ENCODE data around the gene TMC8. TPM values are rescaled to one million over a fixed set of nuclear protein-coding genes. Genes with fewer than 3 reads are reported as not detected.
"Not testable (repeated sequence)": the region's sequence is repeated elsewhere in the genome, so short reads cannot be mapped to it uniquely, and the experiment has no call there.

TMC8 gene, protein sequence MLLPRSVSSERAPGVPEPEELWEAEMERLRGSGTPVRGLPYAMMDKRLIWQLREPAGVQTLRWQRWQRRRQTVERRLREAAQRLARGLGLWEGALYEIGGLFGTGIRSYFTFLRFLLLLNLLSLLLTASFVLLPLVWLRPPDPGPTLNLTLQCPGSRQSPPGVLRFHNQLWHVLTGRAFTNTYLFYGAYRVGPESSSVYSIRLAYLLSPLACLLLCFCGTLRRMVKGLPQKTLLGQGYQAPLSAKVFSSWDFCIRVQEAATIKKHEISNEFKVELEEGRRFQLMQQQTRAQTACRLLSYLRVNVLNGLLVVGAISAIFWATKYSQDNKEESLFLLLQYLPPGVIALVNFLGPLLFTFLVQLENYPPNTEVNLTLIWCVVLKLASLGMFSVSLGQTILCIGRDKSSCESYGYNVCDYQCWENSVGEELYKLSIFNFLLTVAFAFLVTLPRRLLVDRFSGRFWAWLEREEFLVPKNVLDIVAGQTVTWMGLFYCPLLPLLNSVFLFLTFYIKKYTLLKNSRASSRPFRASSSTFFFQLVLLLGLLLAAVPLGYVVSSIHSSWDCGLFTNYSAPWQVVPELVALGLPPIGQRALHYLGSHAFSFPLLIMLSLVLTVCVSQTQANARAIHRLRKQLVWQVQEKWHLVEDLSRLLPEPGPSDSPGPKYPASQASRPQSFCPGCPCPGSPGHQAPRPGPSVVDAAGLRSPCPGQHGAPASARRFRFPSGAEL
- 1 to 10 TPM in 3 of 4 donors, under 1 TPM in 1; 0.90 to 2.6 (median 1.8) TPM for polyA plus RNA-seq (ENCODE audit: insufficient read length in 4 of 4)

DNA sequence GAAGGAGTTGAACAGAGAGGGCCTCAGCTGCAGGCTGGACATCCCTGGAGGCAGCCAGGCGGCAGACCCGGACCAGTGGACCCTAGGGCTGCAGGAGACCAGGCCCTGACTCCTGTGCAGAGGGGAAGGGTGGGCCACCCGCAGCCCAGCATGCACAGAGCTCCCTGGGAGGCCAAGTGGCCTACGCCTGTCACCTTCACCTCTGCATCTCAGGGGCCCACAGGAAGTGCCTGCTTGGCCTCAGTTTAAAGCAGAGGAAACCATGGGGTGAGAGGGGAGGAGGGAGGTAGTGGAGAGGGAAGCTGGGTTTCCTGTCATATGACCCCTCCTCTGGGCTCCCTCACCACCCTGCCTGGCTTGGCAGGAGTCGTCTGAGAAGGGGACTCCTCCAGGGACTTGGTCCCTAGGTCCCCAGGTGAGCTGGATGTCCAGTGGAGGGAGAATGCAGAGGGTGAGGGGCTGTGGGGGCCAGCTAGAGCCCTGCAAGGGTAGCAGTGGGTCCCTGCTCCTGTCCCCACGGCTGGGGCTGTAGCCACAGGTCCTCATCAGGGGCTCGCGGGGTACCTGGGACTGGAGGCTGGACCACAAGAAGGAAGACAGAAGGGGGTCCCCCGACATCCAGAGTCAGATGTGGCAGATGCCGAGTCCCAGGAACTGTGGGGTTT is at the start of gene TMC8:
TMC8 (plus strand) TSS at position 335 of the 665 bp plus-strand sequence. CDS start 818 bp downstream, outside the sequence.
- DNase-seq (ENCODE audit: low read depth in 4 of 4, low spot score in 3 of 4) = no peak

DNA sequence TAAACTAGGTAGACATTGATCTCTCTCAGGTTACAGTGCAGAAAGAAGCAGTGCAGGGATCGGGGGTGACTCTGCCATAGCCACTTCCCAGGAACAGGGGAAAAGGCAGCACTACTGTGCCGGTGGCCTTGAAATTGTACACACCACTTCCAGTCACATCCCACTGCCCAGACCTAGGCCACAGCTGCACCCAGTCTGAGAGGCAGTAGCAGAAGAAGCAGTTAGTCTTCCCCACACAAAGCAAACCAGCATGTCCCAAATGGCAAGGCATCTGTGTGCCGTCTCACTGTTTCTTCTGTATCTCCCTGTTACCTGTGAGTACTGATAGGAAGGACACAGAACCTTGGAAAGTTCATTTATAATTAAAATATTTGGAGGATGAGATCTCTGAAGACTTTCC is 49.0 kb upstream of the TMC8 start:
- DNase-seq (ENCODE audit: low read depth in 4 of 4, low spot score in 3 of 4) = no peak

DNA sequence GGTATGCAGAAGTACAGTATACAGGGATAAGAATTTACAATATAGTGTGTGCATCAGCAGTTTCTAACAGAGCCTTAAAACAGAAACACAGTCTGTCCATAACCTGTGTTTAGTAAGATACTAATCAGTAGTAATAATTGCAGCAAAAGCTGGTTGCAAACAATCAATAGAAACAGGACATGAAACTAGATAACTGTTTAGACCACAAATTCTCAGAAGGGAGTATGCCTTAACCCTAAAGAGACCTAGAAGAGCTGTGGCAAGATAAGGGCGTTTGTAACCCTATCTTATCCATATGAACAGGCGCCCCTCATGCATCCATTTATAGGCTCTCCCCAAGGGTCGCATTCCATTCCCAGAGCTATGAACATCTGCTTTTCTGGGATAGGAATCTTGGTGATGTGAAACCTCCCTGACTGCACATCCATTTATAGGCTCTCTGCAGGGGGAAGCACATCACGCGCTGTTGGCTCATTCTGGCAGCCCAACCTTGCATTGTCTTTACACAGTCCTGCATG is 48.2 kb upstream of the TMC8 start:
- not testable (repeated sequence) for DNase-seq (ENCODE audit: low read depth in 4 of 4, low spot score in 3 of 4)

DNA sequence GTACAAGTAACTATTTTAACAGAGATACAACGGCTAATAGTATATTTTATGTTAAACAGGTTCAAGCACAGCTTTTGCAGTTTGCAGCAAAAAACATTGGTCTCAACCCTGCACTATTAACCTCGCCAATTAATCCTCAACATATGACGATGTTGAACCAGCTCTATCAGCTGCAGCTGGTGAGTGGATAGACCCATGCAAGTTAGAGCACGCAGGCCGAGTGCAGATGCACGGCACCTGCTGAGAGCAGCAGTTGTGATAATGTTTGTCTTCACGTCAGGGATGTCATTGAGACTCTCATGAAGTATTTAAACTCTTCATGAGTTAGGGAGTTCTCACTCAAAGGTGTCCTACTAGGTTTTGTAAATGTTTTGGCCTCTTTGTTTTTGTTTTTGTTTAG is 47.6 kb upstream of the TMC8 start:
- no peak for DNase-seq (ENCODE audit: low read depth in 4 of 4, low spot score in 3 of 4)

DNA sequence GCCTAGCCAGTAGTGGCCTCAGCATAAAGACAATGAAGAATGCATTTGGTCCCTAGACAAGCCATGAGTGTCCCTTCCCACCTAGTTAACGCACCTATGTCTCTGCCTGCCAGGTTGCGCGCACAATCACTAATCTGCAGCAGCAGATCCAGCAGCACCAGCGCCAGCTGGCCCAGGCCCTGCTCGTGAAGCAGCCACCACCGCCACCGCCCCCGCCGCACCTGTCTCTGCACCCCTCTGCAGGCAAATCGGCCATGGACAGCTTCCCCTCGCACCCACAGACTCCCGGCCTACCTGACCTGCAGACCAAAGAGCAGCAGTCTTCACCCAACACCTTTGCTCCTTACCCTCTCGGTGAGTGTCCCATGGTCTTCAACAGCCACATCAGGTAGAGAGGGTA is 43.8 kb upstream of the TMC8 start:
- no peak for DNase-seq (ENCODE audit: low read depth in 4 of 4, low spot score in 3 of 4)

DNA sequence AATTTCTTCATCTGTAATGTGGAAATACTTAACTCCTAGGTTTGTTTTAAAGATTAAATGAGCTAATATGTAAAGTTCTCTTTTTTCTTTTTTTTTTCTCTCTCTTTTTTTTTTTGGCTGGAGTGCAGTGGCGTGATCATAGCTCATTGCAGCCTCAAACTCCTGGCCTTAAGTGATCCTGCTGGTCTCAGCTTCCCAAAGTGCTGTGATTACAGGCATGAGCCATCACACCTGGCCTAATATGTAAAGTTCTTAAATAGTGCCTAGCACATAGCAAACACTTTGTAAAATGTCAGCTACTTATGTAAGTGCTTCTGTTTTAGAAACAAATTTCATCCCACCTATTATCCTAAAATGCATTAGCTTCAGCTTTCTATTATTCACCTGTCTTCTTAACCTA is 42.0 kb upstream of the TMC8 start:
- DNase-seq (ENCODE audit: low read depth in 4 of 4, low spot score in 3 of 4) = no peak

DNA sequence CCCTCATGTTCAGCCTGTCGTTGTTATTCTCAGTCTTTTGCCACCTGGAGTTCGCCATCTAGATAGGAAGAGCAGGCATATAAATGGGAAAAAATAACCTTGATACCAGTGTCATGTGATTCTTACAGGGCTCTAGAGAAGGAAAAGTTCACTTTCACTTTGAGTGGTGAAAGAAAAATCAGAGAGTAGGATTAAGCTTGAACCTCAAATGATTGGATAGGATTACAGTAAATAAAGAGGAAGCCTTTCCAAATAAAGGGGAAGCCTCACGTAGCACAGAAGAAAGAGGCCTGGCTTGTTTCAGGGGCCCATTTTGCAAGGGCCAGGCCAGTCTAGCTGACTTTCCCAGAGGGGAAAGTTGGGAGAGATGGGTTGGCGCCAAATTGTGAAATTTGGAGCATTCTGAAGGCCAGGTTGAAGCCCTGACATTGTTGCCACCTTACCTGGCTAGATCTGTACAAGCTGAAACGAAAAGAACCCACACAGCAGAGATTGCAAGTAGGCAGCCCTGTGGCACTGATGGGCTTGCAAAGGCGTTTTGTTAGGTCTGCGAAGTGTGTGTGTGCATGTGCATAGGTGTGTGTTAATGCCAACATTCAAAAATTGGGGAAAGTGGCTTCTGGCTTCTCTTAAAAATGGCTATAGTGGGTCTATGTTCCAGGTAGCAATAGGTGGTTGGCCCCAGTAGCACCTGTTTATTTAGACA is 40.8 kb upstream of the TMC8 start:
- DNase-seq (ENCODE audit: low read depth in 4 of 4, low spot score in 3 of 4) = no peak

DNA sequence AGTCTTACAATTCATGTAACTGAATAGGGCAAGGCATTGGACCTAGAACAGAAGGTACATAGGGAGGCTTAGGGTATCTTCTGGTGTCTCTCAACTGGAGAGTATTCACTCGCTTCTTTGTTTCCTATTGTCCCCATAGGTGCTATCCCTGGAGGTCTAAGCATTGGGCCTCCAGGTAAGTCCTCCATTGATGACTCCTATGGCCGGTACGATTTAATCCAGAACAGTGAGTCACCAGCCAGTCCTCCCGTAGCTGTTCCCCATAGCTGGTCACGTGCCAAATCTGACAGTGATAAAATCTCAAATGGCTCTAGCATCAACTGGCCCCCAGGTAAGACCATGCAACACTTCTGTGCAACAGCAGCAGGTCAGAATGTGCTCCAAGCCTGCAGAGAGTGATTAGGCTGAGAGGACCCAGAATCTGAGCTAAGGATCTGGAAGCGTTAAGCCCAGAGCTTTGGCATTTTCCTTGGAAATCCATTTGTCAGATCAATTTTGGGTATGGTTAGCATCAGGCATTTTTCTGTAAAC is 37.7 kb upstream of the TMC8 start:
- DNase-seq (ENCODE audit: low read depth in 4 of 4, low spot score in 3 of 4) = no peak

DNA sequence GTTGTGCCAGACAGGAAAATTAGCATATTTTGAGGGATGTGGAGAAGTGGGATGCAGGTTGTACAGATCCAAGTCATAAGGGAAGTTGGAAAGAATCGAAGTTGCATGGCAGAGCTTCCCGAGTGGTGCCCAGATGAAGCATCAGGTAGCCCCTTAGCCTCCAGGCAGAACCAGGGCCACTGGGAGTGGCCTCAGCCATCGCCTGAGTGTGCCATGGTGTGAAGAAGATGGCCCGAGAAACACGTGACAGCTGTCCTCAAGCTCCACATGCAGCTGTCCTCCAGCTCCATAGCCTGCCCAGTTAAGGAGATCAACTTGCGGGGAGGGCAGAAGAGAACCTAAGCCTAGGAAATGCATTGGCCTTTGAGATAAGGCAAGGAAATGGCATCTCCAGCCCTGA is 35.5 kb upstream of the TMC8 start:
- no peak for DNase-seq (ENCODE audit: low read depth in 4 of 4, low spot score in 3 of 4)

DNA sequence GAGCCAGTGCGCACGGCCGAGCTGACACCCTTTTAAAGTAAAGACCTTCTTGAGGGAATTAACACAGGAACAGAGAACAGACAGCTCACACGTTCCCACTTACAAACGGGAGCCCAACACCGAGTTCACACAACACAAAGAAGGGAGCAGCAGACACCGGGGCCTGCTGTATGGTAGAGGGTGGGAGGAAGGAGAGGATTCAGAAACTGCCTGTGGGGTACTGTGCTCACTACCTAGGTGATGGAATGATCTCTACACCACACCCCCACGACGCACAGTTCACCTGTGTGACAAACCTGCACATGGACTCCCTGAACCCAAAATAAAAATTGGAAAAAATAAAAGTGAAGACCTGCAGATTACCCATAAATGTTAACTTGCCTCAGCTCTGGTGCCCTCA is 34.5 kb upstream of the TMC8 start:
- no peak for DNase-seq (ENCODE audit: low read depth in 4 of 4, low spot score in 3 of 4)

DNA sequence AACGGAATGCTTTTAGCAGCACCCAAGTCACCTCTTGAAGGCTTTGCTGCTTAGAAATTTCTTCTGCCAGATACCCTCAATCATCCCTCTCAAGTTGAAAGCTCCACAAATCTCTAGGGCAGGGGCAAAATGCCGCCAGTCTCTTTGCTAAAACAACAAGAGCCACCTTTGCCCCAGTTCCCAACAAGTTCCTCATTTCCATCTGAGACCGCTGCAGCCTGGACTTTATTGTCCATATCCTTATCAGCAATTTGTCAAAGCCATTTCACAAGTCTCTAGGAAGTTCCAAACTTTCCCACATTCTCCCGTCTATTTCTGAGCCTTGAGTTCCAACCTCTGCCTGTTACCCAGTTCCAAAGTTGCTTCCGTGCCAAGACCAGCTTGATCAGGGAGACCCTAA is 29.5 kb upstream of the TMC8 start:
- DNase-seq (ENCODE audit: low read depth in 4 of 4, low spot score in 3 of 4) = no peak

DNA sequence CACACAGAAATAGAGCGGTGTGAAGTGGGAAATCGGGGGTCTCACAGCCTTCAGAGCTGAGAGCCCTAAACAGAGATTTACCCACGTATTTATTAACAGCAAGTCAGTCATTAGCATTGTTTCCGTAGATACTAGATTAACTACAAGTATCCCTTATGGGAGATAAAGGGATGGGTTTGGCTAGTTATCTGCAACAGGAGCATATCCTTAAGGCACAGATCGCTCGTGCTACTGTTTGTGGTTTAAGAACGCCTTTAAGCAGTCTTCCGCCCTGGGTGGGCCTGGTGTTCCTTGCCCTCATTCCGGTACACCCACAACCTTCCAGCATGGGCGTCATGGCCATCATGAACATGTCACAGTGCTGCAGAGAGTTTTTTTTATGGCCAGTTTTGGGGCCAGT is 29.0 kb upstream of the TMC8 start:
- DNase-seq (ENCODE audit: low read depth in 4 of 4, low spot score in 3 of 4) = no peak

DNA sequence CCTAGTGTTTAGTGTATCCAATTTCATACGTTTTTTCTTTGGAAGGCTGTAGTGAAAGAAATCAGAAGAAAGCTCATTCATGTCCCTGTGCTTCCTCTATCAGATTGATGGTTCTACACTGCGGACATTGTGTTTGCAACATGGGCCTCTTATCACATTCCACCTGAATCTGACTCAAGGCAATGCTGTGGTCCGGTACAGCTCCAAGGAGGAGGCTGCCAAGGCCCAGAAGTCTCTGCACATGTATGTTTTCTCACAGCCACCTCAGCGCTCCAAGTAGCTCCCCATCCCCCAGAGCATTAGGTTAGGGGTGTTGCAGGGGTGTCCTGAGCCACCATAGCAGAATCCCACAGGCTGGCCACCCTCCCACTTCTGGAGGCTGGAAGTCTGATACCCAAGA is 27.3 kb upstream of the TMC8 start:
- no peak for DNase-seq (ENCODE audit: low read depth in 4 of 4, low spot score in 3 of 4)

DNA sequence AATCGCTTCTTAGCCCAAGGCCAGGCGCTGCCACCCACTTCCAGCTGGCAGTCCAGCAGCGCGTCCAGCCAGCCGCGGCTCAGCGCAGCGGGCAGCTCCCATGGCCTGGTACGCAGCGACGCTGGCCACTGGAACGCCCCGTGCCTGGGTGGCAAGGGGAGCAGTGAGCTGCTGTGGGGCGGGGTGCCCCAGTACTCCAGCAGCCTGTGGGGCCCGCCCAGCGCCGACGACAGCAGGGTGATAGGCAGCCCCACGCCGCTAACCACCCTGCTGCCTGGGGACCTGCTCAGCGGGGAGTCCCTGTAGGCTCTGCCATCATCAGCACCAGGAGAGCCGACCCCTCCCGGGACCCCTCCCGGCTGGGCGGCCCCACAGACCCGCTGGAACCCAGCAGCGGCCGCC is 26.0 kb upstream of the TMC8 start:
- no peak for DNase-seq (ENCODE audit: low read depth in 4 of 4, low spot score in 3 of 4)

DNA sequence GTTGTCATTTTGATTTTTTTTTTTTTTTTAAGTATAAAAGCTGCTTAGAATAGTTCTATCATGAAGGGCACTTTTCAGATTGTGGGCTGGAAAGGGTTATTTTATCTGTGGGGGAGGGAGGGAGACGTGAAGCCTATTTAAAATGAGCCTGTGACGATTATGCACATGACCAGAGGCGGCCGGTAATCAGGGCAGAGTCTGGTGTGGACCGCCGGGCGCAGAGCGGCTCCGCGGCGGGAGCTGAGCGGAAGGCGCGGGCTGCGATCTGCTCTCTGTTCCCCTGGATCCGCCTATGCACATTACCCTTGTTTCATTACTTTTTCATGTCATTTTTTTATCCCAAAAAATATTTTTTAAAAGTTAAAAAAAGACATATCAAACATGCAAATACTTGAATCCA is 25.5 kb upstream of the TMC8 start:
- DNase-seq (ENCODE audit: low read depth in 4 of 4, low spot score in 3 of 4) = no peak

DNA sequence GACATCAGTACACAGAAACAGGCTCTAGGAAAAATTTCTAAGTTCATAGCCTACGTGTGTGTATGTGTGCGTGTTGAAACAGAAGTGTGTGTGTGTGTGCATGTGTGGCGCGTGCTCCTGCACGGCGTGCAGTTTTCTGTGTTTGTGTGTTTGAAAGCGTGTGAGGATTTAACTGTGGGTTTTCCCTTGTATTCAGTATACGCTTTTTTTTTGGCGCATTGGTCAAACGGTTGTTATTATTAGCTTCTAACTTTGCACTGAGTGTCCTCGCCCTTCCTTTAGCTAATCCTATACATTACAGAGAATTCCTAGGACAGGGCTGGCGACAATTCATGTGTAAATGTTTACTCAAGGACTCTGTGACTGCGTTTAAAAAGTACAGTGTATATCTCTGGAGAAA is 25.0 kb upstream of the TMC8 start:
- no peak for DNase-seq (ENCODE audit: low read depth in 4 of 4, low spot score in 3 of 4)

DNA sequence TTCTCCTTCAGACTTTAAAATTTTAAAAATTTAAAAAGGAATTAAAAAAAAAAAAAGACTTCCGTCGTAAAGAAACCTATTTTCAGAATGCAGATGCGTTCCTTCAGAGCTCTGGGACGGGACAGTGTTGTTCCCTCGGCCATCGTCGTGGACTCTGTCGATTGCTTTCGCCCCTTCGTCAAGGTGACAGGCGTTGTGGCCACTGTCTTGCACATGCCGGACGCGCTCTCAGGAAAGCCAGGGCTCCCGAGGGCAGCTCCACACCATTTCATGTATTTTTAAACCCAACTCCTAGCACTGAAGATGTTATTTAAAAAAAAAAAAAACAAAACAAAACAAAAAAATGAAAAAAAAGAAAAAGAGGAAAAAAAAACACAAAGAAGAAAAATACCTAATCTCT is 24.4 kb upstream of the TMC8 start:
- no peak for DNase-seq (ENCODE audit: low read depth in 4 of 4, low spot score in 3 of 4)

DNA sequence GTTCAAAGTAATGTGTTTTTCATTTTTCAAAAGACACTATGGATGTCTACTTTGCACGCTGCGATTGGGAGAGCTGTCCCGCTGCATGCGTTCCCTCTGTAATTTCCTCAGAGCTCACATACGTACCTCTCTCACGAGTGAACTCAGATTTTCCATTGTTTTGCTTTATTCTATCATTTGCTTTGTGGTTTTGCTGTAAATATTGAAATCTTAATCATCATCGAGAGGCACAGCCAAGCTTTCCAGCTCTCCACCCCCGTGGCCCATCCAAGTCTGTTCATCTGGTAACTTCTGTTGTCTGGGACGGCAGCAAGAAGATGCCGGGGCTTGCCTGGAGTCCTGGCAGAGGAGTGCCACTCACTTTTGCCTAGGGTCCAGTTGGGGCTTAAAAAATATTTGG is 23.1 kb upstream of the TMC8 start:
- no peak for DNase-seq (ENCODE audit: low read depth in 4 of 4, low spot score in 3 of 4)

DNA sequence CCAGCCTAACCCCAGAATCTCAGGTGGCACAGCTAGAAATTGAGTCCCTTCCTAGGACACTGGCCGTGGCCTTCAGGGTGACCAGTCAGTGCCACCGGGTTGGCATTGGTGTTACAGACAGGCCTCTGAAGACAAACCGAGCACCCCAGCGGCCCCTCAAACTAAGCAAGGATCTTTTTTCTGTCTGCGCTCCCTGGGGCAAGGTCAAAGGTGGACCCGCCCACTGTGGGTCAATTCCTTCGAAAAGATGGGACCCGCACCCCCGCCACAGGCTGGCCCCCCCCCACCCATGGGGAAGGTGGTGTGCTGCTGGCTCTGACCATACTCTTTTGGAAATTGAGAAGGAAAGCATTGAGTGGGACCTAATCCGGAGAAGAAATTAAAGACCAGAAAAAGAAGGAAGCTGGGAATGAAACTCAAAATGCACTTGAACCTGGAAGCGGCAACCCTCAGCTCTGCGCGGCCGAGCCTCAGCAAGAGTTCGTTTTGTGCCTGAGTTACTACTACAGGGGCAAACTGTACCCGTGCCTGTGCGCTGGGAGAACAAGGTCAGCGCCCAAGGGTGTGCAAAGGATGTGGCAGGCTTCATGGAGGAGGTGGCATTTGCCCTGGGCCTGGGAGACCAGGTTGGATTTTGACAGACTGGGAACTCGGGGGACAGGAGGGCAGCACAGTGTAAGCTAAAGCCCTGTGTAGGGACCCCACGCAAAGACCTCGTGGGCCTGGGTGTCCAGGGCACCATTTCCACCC is 22.4 kb upstream of the TMC8 start:
- DNase-seq (ENCODE audit: low read depth in 4 of 4, low spot score in 3 of 4) = no peak

All from left renal pelvis (tissue), 4 donors.